AG08396 (cell line): ENCODE data around the gene SPTB.

Experiments used
- DNase-seq: peaks from one replicate; pipeline ENCODE4 v3.0.0; 2012; ENCODE audit warnings: low spot score, mixed read lengths

Gene SPTB

GRCh38 chr14:64766430-64767151 lies 113.1 kb downstream of the SPTB start:
- DNase-seq, result no peak

- no peak for DNase-seq
Measured at GRCh38 chr14:64765740-64766302, 113.9 kb downstream of the SPTB start.

DNA sequence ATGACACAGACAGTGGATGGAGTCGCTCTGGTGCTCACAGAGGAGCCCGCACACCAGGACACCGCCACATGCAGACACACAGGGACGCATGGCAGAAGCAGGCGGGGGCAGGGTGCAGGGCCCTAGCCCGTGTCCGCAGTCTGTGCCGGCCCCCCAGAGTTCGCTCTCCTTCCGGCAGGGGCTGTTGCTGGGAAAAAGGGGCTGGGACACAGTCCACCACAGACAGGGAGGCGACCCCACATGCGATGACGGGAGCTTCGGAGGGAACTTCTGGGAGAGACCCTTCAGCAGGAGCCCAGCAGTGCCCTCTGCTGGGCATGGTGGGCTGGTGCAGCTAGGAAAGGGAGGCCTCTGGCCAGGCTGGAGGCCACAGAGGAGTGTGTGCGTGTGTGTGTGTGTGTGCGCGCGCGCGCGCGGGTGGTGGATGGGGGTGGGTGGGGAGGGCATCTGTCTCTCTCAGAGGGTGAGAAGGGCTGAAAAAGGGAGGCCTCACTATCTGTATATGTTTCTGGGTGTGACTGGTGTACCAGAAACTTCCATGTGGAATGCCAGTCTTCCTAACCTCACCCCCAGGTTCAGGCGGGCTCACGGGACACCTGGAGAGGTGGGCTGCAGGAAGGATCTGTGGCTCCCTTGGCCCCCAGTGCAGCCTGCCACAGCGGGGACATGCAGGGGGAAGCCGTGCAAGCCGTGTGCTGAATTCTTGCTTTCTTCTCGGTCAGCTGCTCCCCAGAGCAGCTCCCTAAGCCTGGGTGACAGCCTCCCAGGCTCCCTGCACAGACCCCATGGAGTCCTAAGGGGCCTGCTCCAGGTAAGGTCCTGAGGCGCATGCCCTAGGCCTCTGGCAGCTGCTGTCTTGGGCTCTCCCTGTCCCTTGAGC lies 114.8 kb downstream of the SPTB start:
- peak; percentile 88 for DNase-seq

DNA sequence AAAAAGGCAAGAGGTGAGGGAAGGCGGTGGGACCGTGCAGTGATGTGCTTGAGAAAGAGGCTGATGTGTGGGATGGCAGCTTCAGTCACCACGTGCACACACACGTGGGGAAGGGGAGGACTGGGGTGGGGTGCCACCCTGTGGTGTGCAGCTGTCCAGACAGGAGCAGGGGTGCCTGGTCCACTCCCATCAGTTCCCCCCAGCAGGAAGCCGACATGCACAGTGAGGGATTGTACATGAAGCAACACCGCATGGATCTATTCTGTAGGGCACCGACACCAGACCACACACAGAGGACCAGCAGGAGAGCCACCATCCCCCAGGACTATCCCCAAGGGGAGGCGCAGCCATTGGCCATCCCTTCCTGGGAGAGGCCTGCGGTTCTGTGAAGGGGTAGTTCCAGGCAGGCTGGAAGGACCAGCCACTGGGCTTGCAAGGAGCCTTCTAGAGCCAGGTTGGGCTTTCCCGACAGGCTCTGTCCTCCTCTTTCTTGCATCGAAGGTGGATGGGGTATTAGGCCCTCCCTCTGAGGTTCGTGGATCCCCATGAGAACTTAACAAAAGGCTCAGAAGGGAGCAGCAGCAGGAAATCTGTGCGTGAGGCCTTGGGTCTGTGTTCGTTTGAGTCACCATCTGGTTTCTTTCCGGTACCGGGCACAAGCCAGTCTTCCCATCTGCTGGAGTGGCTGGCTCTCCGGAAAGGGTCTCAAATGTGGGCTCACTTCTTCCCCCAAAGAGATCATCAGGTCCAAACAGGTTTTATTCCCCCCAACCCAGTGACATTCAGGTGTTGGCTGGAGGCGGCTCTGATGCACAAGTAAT lies 115.7 kb downstream of the SPTB start:
- no peak for DNase-seq

DNA sequence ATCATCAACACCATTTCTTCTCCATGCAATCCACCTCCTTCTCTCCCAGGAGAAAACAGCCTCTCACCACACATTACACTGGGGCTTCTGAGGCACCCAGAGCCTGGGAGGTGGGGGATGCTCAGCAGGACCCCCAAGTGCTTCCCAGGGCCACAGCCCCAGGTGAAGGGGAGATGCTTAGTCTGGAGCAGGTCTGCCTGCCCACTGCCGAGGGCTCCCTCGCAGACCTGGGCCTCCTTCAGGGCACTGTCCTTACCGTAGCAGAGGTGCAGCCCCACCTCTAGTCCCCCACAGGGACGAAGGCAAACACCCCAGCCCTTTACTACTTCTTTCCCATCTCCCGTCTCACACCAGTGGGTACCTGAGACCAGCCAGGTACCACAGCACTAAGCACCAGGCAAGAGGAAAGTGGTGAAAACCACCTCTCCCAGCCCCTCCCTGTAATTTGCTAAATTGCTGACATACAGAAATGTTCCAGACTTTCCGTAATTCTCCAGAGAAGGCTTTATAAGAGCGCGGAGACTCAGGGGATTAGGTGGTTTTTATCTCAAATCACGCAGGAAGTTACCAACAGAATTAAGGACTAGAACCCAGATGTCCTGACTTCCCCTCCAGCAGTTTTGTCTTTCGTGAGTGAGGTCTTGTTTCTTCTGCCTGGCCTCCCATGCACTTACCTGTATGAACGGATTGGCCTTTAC lies 116.5 kb downstream of the SPTB start:
- no peak for DNase-seq

DNA sequence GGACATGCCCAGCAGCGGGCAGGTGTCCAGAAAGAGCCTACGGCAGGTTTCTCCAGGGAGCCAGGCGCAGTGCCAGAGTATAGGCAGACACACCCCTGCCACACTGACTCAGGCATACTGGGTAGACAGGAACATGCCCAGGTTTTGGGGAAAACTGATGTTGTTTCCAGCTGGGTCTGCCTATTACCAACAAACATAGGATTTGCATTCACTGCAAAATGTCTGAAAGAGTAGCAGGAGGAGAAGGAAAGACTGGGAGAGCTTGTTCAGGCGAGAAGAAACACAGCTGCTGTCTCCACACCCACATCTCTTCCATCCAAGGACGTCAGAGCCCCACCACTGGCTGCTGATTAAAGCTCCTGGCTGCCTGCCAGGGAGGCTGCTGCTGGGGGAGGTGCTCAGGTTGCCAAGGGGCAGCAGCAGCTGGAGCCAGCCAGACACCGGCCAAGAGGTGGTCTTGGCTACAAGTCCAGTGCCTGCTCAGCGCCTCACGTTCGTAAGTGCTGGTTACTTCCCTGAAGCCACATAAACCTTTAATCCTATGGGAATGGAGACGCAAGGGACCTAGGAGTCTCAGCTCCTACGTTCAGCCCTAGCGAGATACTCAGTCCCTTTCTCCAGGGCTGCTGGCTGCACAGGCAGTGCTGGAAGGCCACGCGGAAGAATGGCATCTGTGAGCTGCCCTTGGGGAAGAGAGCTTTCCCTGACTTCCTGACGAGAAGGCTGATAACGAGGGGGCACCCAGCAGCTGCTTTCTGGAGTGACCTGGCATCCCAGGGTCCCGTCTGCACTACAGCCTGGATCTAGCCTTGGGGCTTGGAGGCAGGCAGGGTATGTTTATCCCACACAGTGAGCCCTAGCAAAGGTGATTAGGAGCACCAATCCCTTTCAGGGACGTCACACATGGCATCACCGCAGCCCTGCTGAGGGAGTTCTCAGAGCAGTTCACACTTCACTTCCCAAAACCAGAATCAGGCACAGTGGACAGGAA lies 117.4 kb downstream of the SPTB start:
- peak; percentile 83 for DNase-seq

DNA sequence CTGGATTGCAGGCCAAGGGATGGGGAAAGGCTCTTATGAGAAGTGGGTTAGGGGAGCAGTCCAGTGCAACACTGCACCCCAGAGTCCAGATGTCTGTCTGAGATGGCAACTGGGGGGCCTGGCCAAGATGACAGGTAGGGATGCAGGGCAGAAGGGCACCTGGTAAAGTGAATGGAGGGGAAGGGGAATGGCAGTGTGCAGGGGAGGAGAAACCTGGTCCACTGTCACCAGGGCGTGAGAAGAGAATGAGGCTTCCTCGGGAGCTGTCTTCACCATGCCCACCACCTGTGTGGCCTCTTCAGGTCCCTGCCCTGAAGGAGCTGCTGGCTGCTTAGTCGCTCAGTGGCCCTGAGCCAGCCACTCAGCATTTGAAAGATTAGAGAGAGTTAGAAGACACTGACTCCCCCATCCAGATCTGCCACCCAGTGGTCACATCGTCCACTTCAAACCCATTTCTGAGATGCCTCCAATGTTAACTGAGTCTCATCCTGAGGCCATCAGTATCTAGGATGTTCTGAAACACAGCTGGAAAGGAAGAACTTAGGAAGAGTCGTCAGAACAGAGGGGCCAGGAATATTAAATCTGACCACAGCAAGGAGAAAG lies 118.2 kb downstream of the SPTB start:
- no peak for DNase-seq

DNA sequence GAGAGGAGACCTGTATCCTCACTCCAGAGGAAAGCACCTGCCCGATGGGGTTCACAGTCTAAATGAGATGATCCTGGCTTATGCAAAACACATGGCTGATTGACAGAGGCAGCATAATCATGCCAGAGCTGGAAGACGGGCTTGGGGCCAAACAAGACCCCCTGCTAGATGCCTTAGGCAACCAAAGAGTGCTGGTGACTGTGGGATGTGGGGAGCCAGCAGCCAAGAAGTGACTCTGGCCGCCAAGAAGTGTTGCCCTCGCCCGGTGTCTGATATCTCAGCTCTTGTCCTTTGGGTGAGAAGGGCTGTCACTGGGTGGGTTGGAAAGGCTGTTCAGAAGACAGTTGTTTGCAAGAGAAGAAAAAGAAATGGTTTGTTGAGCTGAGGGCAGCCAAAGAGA lies 118.8 kb downstream of the SPTB start:
- DNase-seq, result no peak

- peak; percentile 65 for DNase-seq
Measured at GRCh38 chr14:64760146-64760755, 119.5 kb downstream of the SPTB start.

DNA sequence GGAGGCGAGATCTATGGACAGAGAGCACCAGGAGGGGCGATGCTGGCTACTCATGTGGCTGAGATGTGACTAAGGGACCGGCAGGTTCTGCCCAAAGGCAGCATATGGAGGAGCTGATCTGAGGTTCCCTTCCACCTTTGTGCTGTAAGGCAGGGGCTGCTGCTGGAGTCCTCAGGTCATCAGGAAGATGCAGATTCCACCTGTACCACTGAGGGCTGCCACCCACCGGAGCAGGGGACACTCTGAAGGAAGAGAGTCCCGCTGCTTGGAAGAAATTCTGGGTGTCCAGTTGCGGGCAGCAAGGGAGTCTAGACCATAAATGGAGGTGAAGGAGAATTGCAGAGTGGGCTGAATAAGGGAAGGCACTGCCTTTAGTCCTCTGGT lies 120.2 kb downstream of the SPTB start:
- DNase-seq, result no peak

DNA sequence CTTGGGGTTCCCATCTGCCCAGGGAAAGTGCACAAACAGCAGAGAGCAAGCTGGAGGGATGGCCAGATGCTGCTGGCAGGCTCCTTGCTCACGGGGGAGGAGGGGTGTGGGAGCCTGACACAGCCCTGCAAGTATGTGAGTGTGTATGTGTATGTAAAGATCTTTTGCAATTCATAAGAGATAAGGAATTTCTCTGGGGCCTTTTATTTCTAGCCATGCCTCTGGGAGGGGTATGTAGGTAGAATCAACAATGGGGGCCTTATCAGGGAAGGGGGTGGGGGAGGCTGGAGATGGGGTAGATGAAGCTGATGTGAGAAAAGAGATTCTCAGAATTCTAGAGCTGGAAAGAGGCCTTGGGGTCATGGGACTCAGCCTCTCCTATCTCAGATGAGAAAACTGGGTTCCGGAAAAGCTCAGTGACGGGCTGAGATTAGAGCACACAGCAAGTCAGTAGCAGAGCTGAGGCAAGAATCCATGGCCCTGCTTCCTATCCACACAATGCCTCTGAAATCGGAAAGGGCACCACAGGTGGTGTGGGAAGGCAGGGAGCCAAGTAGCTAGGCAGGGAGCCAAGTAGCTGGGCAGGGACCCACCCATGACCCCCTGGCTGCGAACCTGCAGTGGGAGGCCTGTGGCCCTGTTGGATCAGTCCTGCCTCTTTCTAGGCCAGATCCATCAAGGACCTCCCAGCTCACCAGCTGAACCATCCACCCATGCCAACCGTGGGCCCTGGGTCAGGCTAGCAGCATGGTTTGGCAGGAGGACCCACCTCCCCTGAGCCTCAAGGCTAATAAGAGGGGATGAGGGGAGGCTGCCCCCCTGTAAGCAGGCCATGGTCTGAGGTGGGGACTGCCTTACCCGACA lies 120.8 kb downstream of the SPTB start:
- peak; percentile 94 for DNase-seq

DNA sequence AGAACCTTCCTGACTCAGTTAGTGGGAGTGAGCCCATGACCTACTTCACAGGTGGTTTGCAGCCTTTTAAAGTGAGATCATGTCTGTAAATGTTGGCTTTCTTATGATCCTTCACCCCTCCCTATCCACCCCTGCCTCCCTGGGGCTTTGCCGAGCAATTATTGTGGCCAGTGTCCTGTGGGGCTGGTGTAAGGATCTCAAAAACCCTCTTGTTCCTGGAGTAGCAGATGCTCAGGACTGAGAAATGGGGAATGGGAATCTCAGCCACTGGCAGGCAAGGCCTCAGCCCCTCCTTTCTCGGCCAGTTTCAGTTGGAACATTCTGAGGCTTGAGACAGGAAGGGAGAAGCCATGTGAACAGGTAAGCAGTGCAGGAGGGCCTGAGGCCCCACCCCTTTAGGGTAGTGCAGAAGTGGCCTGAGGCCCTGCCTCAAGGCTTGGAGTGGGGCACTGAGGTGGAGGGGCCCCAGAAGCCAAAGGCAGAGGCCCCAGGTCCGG lies 121.6 kb downstream of the SPTB start:
- no peak for DNase-seq

DNA sequence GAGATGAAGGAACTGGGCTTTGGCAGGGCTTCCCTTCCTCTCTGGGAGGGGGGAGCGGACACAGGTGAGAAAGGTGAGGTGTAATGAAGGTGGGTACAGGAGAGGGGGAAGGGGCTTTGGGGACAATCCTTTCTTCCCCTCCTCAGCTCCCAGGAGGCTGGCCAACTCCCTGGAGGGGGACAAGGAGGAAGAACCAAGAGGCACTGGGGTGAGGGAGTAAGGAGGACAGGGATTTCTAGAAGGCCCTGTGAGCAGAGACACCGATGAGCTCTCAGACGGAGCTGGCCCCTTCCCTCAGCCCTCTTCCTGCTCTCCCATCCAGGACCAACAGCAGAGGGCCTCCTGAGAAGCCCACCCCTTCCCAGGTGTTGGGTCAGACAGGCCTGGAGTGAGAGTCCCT lies 122.1 kb downstream of the SPTB start:
- DNase-seq, result no peak

DNA sequence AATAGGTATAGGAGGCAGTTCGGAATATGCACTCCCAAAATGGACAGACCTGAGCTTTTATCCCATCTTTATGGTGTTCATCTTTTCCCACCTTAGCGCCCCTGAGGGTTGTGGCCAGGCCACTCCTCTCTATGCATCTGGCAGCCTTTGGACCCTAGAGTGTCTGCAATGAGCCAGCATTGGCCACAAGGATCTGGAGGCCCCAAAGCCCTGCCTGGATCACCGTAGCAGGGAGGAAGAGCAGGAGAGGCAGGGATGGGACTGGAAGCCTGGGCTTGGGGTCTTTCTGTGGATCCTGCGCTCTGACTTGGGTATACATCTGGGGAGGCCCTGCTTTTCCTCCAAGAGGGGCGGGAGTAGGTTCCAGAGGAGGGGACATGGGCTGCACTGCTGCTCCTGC lies 123.0 kb downstream of the SPTB start:
- no peak for DNase-seq

DNA sequence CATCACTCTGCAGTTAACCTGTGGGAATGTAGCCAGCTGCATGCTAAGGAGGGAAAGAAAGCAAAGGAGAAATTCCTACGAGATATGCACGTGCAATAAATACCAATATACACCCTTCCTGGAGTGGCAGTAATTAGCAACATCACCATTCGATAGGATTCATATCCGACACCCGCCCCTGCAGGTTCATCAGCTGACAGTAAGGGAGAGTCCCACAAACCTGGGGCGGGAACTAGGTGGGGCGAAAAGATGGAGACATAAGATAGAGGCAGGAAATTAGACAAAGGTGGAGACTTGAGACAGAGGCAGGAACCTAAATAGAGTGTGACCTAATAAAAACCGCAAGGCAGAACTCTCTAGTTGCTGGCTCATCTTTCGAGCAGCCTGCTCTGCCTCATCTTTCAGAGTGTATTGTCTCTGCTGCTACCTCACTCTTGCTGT lies 123.9 kb downstream of the SPTB start:
- DNase-seq, result no peak

DNA sequence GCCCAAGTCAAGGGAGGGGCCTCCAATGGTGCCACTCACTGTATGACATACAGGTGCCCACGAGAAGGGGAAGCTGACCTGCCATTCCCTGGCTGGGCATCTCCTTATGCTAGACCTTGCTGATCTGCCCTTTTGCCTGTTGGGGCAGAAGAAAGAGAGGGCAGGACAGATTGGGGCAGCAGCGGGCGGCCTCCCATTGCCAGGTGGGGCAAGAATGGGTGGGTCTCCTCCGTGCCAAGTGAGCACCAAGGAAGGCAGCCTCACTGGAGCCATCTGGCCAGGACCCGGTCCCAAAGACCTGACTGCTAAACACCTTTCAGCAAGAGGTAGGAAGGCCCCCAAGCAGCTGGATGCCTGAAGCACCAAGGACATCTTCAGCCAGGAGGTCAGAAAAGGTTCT lies 125.0 kb downstream of the SPTB start:
- DNase-seq, result no peak

GRCh38 chr14:64753999-64754398 lies 125.7 kb downstream of the SPTB start:
- DNase-seq, result no peak

GRCh38 chr14:64753374-64753773 lies 126.3 kb downstream of the SPTB start:
- DNase-seq, result no peak
